ENCODE measurements around the gene REG1B.

The REG1B gene

DNA sequence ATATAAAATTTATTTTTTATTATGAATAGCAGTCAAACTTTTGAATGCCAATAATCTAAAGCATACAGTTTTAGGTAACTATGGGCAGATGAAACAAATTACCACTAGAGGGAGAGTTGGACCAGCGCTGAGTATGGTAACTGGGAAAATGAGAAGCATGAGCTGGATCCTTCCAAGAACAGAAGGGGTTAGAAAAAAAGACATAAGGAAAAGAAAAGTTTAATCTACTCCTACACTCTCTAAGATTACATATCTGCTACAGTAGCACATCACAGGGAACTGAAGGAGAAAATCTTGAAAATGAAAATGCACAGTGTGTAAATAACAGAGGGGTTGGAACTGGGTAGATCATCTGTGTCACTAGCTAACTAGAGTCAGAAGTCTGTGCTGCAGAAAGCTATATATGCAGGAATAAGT is 46.8 kb downstream of the REG1B start:
- no peak overlapping the region for H3K27ac ChIP-seq
- TF ChIP-seq, protein P1, sequence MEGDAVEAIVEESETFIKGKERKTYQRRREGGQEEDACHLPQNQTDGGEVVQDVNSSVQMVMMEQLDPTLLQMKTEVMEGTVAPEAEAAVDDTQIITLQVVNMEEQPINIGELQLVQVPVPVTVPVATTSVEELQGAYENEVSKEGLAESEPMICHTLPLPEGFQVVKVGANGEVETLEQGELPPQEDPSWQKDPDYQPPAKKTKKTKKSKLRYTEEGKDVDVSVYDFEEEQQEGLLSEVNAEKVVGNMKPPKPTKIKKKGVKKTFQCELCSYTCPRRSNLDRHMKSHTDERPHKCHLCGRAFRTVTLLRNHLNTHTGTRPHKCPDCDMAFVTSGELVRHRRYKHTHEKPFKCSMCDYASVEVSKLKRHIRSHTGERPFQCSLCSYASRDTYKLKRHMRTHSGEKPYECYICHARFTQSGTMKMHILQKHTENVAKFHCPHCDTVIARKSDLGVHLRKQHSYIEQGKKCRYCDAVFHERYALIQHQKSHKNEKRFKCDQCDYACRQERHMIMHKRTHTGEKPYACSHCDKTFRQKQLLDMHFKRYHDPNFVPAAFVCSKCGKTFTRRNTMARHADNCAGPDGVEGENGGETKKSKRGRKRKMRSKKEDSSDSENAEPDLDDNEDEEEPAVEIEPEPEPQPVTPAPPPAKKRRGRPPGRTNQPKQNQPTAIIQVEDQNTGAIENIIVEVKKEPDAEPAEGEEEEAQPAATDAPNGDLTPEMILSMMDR (IDR thresholded peaks at IDR 0.05), result no peak
- no peak for DNase-seq (ENCODE audit: low spot score)
- no peak overlapping the region for H3K4me3 ChIP-seq

DNA sequence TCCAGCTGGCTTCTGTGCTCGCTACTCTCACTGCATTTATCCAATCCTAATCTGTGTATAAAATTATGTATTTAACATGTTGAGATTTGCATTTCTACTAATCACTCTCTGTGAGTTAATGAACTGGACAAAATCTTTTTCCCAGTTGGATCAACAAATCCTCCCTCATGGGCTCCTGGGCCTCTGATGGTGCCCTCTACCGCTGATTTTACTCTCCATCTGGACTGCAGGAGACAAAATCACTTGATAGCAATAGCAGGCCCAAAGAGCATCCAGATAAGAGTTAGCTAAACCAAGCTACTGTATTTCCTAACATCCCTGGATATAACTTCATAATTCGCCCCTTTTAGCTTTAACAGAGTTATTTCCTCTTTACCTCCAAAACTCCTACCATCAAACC is 47.8 kb downstream of the REG1B start:
- Histone ChIP-seq H3K27ac (no peak overlapping the region), H3K4me3 (no peak overlapping the region)
- TF ChIP-seq, protein P1 (IDR thresholded peaks at IDR 0.05), result no peak
- DNase-seq (ENCODE audit: low spot score), result no peak

All from coronary artery (tissue), 2 donors.